NCI-H128 (cell line): ENCODE data around the gene VMP1.
"Not testable (repeated sequence)": the region's sequence is repeated elsewhere in the genome, so short reads cannot be mapped to it uniquely, and the experiment has no call there.

Experiments used
- DNase-seq: peaks from one replicate; lab custom pipeline; 2025; ENCODE audit not compliant: unreplicated experiment; lab: John Stamatoyannopoulos, UW

VMP1 gene

DNA sequence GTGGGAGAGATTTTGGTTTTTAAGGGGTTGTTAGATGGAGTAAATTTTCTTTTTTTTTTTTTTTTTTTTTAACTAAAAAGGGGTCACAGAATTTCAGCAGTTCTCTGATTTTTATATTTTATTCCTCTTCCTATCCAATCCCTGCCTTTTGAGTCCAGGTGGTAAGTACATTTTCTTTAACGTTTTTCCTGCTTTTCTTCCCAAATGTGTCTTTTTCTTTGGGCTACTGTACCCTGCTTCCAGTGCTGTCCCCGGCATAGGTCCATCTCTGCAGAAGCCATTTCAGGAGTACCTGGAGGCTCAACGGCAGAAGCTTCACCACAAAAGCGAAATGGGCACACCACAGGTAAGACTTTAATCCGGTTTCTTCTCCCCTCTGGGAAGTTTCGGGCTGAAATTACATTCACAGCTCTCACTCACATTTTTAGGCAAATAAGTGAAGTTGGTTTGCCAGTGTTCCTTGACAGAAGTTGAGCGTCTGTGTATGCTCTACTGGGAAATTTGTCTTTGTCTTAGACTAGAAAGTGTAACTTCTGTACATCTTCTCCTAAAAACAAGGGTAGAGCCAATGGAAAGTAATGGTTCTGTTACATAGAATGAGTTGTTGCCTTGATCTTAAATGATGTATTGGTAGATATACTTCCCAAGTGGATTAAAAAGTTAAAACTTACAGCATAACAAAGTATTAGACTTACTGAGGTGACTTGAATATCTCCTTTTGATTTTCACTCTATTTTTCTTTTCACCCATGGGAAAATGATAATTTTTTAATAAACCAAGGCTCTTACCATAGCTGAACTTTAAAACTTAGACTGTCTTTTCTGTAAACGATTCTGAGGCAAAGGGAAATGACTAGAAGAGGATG, 130.8 kb downstream of the VMP1 start:
- DNase-seq, result no peak

DNA sequence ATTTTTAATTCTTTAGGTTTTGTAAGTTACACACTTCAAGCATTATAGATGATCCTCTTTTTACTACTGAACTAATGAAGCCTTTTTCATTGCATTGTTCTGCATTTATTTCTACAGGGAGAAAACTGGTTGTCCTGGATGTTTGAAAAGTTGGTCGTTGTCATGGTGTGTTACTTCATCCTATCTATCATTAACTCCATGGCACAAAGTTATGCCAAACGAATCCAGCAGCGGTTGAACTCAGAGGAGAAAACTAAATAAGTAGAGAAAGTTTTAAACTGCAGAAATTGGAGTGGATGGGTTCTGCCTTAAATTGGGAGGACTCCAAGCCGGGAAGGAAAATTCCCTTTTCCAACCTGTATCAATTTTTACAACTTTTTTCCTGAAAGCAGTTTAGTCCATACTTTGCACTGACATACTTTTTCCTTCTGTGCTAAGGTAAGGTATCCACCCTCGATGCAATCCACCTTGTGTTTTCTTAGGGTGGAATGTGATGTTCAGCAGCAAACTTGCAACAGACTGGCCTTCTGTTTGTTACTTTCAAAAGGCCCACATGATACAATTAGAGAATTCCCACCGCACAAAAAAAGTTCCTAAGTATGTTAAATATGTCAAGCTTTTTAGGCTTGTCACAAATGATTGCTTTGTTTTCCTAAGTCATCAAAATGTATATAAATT, 132.3 kb downstream of the VMP1 start:
- DNase-seq, result no peak

DNA sequence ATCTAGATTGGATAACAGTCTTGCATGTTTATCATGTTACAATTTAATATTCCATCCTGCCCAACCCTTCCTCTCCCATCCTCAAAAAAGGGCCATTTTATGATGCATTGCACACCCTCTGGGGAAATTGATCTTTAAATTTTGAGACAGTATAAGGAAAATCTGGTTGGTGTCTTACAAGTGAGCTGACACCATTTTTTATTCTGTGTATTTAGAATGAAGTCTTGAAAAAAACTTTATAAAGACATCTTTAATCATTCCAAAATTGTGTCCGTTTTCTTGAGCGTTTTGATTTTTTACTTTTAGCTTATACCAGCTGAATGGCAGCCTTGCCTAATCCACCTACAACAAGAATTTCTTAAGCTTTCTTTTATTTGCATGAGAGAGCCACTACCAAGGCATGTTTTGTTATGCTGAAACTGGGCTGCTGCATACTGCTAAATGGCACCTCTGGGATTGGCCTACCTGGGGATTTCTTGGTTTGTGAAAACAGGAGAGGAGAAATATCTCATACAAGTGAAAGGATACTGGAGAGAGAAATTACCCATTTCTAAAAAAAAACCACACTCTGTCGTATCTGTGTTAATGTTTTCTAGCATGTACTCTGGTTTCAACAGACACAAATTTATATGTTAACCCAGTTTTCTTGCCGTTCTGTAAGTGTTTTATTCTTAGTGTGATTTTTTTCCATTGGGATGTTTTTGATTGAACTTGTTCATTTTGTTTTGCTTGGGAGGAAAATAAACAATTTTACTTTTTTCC, 133.1 kb downstream of the VMP1 start:
- DNase-seq, result no peak

DNA sequence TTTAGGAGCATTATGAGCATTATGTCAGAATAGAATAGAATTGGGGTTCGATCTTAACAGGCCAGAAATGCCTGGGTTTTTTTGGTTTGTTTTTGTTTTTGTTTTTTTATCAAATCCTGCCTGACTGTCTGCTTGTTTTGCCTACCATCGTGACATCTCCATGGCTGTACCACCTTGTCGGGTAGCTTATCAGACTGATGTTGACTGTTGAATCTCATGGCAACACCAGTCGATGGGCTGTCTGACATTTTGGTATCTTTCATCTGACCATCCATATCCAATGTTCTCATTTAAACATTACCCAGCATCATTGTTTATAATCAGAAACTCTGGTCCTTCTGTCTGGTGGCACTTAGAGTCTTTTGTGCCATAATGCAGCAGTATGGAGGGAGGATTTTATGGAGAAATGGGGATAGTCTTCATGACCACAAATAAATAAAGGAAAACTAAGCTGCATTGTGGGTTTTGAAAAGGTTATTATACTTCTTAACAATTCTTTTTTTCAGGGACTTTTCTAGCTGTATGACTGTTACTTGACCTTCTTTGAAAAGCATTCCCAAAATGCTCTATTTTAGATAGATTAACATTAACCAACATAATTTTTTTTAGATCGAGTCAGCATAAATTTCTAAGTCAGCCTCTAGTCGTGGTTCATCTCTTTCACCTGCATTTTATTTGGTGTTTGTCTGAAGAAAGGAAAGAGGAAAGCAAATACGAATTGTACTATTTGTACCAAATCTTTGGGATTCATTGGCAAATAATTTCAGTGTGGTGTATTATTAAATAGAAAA, 133.8 kb downstream of the VMP1 start:
- not testable (repeated sequence) for DNase-seq

DNA sequence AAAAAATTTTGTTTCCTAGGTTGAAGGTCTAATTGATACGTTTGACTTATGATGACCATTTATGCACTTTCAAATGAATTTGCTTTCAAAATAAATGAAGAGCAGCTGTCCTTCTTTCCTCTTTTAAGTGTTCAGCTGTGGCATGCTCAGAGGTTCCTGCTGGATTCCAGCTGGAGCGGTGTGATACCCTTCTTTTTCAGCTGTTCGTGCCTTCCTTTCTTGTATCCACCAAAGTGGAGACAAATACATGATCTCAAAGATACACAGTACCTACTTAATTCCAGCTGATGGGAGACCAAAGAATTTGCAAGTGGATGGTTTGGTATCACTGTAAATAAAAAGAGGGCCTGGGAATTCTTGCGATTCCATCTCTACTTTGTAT, 134.4 kb downstream of the VMP1 start:
- not testable (repeated sequence) for DNase-seq

DNA sequence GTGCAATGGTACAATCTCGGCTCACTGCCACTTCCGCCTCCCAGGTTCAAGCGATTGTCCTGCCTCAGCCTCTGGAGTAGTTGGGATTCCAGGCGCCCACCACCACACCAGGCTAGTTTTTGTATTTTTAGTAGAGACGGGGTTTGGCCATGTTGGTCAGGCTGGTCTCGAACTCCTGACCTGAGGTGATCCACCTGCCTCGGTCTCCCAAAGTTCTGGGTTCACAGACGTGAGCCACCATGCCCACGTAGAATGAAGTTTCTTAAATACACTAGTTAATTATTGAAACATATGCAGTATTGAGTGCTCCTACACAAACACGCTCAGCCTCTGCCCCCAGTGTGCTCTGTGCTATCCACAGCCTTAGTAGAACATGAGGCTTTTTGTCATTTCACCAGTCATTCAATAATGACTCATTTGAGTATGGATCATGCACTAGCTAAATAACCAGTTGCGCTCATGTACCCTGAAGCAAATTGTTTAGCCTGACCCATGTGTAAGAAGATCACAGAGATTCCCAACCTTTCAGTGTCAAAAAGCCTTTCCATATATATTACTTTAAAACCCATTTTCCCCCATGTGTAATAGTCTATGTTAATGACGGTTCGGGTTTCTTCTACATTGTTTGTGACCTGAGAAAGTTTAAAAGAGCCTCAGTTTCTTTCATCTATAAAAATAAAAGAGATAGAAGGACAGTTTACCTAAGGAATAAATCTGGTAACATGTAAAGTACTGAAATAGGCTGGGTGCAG, 135.6 kb downstream of the VMP1 start:
- no peak for DNase-seq

DNA sequence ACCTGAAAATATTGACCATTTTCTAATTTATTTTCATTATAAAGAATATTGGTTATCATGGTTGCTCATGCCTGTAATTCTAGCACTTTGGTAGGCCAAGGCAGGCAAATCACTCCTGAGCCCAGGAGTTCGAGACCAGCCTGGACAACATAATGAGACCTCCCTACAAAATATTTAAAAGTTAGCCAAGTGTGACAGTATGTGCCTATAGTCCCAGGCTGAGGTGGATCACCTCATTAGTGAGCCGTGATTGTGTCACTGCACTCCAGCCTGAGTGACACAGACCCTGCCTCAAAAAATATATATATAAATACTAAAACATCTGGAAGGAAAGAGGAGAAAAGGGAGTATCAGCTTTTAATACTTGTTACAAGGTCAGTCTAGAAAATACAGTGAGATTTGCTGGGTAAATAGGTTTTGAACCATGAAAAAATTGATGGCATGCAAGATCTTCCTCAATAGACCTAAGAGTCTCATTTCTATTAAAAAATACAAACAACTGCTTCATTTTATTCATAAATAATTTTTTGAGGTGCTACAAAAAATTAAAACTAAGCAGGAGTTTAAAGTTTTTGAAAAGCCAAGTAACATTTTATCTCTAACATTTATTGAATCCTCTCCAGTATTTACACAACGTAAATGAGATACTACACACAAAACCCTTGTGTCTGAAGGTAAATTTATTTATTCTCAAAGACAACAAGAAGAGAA, 137.6 kb downstream of the VMP1 start:
- no peak for DNase-seq

DNA sequence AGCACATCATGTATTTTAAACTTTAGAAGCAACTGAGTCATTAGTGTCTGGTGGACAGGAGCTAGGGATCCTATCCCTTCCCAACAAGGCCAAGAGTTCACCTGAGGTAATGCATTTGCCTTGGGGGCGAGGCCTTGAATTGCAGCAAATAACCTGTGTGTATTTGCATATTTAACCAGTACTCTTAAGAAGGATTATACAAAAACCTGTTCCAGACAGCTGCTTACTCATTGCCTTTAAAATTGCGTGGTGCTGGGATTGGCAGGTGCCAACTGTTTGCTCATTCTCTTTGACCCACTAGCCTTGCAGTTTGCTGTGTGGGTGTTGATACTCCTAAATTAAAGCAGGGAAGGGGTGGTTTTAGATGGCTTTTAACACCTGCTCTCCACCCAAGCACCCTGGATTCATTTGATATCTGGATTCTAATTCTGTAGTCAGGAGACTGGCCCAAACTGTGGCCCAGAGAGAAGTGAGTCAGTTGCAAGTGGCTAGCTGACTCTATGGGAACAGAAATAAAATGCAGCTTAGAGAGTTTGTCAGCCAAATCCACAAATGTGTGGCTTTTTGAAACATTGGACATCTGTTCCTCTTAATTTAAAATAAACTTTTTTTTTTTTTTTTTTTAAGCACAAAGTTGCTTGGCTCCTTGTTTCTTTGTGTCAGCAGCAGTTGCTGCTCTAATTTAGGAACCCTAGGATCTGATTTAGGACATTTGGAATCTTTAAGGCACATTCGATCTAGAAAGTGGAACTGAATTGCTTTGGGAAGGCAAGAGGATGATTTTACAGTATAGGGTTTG, 138.3 kb downstream of the VMP1 start:
- DNase-seq, result no peak

DNA sequence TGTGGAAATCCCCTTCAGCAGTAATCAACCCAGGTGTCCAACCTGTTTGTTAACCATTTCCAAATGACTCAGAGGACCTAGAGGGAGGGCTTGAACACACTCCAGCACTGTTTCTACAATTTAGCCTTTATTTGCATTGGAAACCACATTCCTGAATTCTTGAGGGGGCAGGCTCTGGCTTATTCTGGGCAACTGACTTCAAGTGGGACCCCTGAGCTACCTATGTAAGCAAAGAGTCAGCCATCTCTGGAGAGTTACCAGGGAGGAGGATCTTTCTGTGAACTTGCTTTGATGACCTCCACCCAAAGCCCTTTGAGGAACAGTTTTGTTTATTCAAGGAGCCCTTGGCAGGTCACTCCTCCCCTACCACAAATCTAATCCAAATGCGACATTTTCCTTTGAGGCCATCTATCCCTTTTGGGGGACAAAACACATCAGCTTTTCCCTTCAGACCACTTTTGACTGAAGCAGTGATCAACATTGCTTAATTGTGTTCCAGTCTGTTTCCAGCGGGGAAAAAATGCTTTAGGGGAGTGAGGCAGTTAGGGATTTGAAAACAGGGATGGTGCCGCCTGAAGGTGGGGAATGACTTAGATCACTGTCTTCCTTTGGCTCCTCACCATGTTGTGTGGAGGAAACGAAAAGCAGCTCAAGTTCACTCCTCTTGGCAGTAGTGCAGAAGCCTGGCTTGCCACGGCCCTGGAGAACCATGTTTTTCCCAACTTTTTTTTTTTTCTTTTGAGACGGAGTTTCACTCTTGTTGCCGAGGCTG, 139.1 kb downstream of the VMP1 start:
- DNase-seq, result no peak

DNA sequence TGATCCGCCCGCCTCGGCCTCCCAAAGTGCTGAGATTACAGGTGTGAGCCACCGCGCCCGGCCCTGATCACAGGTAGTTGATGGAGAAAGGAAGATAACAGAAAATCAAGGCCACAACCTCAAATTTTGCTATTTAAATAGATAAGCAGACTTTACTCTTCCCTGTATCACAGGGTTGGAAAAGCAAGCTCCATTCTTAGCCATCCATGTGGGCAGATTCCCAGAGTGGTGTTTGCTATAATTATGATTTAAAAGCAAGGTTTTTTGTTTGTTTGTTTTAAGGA, 140.9 kb downstream of the VMP1 start:
- DNase-seq, result no peak

DNA sequence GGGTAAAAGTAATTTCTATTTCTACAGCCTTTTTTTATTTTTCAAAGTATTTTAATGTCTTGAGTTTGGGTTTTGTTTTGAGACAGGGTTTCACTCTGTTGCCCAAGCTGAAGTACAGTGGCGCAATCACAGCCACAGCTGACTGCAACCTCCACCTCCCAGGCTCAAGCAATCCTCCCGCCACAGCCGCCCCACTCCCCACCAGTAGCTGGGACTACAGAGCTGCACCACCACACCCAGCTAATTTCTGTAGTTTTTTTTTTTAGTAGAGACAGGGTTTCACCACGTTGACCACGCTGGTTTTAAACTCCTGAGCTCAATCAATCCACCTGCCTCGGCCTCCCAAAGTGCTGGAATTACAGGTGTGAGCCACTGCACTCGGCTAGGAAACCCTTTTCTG, 141.3 kb downstream of the VMP1 start:
- DNase-seq, result no peak

DNA sequence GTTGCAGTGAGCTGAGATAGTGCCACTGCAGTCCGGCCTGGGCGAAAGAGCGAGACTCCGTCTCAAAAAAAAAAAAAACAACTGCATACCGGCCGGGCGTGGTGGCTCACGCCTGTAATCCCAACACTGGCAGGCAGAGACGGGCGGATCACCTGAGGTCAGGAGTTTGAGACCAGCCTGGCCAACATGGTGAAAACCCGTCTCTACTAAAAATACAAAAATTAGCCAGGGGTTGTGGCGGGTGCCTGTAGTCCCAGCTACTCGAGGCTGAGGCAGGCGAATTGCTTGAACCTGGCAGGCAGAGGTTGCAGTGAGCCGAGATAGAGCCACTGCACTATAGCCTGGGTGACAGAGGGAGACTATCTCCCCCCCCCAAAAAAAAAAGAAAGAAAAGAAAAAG, 142.9 kb downstream of the VMP1 start:
- DNase-seq, result not testable (repeated sequence)

DNA sequence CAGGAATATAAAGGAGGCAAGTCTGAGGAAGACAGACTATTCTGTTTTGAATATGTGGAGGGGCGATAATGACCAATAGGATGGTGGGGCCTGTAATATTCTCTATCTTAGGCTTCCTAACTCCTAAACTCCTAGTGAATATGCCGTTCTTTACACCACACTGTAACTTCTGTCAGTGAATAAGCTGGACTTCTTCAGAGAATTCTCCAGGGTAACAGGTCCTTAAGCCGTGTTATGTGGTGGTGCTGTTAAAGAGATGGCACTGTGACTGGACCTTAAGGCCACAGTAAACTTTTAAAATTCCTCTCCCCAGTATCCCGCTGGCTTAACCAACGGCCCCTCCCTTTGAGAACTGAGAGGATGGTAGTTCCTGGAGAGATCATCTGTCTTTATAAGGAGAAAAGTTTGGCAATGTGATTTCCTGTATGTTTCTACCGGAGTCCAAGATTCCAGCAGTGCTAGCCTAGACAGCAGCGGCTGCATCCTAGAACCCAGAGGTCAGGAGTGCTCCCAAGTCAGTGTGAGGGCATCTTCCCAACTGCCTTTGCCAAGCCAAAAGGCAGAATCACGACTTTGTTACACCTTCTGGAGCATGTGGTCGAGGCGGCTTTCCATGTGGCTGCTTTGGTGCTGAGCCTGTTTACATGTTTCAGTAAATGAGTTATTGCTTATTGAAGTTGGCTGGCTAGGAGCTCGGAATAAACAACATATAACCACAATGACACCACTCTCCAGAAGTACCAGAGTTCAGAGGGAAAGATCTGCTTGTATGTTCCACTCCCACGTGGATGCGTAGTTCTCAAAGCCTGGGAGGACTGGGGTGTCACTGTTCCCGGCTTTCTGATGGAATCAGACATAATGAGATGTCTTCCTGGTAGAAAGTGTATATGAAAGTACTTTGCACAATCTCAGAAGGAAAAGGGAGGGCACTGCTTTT, 144.3 kb downstream of the VMP1 start:
- no peak for DNase-seq

DNA sequence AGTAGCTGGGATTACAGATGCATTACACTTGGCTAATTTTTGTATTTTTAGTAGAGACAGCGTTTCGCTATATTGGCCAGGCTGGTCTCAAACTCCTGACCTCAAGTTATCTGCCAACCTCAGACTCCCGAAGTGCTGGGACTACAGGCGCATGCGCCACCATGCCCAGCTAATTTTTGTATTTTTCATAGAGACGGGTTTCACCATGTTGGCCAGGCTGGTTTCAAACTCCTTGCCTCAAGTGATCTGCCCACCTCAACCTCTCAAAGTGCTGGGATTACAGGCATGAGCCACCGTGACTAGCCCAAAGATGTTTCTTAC, 145.4 kb downstream of the VMP1 start:
- not testable (repeated sequence) for DNase-seq

DNA sequence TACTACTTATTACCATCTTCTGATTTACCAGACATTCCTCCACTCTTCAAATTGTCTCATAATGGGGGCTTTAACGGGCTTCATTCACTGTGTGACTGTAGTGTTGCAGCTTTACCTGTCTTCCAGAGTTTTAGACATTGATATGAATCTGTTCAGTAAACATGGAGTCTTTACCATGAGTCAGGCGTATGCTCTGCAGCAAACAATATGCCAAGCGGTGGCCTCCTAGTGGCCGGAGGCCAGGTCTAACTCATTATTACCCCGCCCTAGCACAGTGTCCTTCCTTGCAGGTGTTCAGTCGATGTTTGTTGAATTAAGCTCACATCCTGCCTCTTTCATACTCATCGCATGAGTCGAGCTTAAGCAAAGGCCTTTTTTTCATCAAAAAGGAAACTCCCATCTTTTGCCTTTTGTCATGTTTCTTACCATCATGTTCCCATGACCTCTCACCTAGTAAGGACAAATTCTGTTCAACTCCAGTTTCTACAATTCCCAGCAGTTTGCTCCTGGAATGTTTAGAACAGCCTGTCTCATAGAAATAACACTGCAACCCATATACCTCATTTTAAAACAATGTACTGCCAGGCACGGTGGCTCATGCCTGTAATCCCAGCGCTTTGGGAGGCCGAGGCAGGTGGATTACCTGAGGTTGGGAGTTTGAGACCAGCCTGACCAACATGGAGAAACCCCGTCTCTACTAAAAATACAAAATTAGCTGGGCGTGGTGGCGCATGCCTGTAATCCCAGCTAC, 145.9 kb downstream of the VMP1 start:
- no peak for DNase-seq

DNA sequence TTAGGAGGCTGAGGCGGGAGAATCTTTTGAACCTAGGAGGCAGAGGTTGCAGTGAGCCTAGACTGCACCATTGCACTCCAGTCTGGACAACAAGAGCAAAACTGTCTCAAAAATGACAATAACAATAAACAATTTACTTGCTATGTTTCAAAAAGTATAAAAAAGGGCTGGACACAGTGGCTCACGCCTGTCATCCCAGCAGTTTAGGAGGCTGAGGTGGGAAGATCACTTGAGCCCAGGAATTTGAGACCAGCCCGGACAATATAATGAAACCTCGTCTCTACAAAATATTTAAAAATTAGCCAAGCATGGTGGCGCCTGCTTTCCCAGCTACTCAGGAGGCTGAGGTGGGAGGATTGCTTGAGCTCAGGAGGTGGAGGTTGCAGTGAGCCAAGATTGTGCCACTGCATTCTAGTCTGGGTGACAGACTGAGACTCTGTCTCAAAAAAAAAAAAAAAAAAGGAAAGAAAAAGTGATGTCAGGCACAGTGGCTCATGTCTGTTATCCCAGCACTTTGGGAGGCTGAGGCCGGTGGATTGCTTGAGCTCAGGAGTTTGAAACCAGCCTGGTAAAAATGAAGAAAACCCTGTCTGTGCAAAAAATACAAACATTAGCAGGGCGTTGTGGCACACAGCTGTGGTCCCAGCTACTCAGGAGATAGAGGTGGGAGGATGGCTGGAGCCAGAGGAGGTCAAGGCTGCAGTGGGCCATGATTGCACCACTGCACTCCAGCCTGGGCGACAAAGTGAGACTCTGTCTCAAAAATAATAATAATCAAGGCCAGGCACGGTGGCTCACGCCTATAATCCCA, 146.7 kb downstream of the VMP1 start:
- not testable (repeated sequence) for DNase-seq
